GM21825 (cell line): ENCODE results near the gene VWA2.

ENCODE experiments used
- ATAC-seq: cut with Tn5 transposase; IDR thresholded peaks from one replicate; pipeline ENCODE4 v1.9.1; 2021; ENCODE audit warnings: mild to moderate bottlenecking, moderate library complexity; ENCODE audit not compliant: unreplicated experiment

Gene VWA2

DNA sequence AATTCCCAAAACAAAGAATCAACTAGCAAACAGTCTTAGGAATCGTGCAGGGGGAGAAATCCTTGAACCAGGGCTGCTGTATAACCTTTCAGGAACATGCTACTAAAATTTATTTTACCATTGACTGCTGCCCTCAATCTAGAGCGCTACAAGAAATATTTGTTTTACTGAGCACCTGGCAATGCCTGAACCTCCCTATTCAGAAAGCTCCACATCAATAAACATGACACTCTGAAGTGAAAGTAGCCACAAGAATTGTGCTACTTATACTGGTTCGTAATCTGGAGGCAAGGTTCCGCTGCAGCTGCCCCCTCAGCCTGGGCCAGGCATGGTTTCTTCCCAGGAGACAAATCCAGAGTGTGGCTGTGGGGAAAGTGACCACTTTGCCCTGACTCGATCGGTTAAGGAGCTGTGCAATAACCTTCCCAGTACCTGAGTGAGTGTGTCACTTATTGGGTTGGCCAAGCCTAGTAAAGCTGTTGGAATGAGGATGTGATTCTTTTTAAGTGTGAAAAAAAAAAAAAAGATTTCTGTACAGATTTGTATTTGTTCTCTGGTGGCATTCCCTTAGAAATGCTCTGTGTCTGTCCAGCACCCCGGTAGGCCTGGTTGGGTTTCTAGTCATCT, 7.7 kb downstream of the VWA2 start:
- ATAC-seq, result no peak

DNA sequence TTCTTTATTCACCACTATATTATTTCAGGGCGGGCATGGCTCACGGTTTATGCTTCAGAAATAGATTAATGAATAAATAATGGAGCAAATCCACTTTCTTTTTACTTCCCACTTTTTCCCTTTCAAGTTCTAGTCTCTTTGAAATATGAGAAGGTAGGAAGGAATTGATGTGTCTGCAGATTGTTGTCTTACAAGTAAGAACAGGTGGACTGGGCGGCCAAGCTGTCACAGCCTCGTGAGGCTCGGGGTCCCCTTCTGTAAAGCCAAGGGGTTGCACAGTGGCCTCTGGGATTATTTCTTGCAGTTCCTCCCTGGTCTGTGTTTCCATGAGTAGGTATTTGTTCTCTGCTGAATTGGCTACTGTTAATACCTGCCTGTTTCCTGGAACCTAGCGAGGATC, 11.2 kb downstream of the VWA2 start:
- ATAC-seq, result no peak

DNA sequence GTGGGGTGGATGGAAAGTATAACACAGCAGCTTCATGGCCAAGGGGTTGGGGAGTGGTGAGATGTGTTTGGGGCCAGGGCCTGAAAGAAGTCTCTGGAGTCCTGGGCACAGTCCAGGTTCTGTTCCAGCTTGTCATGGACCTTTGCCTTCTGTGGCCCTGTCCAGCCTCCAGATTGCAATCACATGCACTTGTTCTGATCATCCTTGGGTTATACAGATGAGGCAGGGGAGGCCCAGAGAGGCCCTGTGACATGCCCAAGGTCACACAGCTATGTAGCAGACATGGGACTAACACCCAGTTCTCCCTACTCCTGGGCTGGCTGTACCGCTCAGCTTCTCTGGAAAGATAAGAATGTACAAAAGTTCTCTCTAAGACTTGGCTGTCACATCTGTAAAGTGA, 11.7 kb downstream of the VWA2 start:
- ATAC-seq, result no peak

DNA sequence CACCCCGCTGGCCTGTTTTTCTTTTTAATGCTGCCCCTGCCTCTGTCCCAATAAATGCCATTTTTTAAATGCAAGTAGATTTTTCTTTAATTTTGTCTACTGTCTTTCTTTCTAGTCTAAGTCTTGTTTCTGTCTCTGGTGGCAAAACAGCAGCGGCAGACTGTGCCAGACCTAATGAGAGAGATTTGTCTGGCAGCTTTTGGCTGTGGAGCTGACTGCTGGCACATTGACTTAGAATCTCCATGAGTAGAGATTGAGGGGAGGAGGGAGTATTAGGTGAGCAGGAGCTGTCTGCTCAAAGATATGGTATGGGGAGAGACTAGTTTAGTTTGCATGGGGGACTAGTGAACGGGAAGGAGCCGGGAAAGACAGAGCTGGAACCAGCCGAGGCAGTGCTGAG, 13.0 kb downstream of the VWA2 start:
- no peak for ATAC-seq

DNA sequence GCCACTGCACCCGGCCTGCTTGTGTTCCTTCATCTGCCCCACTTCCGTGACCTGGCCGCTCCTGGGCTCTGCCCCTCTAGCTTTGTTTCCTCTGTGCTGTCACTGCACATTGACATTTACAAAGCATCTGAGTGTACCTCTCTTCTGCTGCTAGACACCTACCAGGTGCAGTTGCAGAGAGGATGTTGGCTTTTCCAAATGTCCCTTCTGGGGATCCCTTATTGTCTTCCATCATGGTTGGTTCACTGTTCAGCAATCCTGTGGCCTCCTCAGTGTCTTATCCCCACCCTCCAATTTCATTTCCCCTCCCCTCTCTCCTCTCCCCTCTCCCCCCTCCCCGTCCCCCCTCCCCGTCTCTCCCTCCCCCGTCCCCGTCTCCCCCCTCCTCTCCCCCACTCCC, 13.8 kb downstream of the VWA2 start:
- no peak for ATAC-seq

DNA sequence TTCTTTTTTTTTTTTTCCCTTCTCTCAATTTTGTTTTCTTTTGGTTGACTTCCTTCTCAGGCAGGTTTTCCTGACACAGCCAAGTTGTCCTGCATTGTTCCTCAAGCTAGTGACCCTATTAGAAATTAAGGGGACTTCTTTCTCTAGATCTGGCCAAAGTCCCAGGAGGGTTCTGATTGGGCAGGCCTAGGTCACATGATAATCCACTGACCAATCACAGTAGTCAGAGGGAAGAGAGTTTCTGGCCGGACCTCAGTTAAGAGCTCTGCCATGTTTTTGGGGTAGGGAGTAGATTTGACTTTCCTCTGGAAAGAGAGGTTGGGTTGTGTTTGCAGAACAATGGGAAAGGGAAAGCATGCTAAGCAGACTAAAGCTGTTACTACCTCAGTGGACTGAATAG, 16.2 kb downstream of the VWA2 start:
- ATAC-seq, result no peak

DNA sequence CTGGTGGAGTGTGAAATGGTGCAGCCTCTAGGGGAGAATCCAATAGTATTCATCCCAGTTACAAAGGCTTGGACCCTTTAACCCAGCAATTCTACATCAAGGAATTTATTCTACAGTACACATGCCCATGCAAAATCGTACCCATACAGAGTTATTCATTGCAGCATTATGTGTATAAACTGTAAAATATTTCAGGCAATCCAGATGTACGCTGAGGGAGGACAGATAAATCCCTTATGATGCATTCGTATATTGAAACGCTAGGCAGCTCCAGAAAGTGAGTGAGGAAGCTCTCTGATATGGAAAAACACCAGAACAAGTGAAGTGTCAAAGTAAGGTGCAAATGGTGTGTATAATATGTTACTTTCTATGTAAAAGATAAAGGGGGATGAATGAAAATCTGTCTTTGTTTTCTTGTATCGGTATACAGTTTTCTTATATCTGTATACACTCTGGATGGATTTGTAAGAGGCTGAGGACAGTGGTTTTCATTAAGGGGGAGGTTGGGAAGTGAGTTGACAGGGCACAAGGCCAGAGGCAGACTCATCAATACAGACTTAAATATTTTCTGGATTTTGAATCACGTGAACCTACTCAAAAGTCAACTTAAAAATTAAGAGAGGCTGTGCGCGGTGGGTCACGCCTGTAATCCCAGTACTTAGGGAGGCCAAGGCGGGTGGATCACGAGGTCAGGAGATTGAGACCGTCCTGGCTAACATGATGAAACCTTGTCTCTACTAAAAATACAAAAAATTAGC, 17.1 kb downstream of the VWA2 start:
- ATAC-seq, result no peak

DNA sequence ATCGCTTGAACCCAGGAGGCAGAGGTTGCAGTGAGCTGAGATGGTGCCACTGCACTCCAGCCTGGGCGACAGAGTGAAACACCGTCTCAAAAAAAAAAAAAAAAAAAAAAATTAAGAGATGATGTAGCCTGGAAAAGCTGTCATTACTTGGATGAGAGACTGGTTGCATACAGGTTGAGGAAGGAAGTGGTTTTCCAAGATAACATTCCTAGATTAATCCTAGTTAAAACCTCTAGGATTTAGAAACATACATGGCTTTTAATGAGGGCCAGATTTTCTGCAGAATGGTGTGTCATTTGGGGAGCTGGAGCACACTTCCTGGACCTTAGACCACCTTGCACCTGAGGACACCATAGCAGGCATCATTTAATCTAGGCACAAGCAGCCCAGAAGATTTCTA, 17.8 kb downstream of the VWA2 start:
- ATAC-seq, result no peak

DNA sequence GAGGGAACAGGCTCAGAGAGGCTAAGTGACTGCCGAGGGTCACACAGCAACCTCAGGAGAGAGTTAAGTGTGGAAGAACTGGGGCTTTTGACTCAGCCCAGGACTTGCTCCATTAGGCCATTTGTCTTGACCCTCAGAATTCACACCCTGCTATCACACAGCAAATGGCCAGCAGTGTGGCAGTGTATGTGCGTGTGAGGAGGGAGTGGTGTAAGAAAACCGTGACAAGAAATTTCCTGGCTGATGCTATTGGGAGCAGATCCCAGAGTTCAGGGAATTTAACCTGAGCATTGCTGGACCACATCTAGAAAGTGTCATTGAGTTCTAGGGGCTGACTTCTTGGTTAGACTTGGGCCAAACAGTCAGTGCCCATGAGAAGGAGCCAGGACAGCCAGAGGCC, 18.4 kb downstream of the VWA2 start:
- ATAC-seq, result no peak

DNA sequence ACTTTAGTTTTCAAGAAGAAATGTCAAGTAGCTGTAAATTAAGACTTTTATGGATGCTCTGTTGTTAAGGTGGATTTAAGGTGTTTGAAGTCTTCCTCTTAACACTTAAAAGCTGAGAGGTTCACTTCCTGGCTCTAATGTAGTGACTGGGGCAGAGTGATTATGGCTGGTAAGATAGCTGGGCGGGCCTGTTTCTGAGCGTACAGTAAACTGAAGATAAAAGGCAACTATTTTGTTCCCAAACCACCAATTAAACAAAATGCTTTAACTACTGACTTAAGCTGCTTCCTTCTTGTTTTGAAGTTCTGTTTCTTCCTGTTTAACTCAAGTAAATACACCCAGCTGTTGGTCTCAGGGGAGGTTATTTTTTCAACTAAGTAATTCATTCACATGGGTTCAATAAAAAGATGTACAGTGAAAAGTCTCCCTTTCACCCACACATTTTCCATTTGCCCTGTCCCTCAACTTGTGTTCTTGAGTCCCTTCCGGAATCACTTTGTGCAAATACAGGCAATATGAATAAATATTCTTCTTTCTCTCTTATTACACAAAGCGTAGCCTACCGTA, 19.3 kb downstream of the VWA2 start:
- ATAC-seq, result no peak

DNA sequence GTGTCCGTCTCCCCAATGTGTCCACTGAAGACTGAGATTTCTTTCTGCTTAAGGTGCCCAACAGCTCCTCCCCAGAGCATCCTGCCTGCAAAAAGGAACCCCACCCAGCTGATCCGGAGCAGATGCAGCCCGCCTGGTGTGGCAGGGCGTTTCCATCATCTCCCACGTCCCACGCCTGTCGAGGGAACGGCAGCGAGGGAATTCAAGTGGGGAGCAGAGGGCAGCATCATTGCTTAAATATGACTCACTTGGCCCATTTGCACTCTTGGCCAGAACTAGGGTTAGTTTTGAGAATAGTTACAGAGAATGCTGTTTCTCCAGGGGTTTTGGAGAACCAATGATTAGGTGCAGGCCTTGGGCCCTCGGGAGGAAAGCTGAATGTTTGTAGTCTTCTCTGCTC, 20.8 kb downstream of the VWA2 start:
- ATAC-seq, result no peak

DNA sequence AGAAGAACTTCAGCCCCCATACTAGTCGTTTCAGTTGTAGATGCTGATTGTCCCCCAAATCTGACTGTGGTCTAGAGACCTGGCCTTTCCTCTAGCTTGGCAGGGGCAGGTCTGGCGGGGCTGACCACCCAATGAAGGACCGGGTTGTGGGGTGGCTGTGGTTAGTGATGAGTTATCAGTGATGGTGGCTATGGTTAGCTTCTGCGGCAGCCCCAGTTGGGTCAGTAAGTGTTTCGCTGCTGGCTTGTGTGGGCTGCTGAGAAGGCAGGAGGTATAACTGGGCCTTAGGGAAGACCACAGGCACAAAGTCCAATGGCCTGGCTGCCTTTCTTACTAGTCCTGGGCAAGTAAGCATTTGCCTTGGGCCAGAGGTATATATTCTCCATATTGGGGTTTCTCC, 21.3 kb downstream of the VWA2 start:
- no peak for ATAC-seq

DNA sequence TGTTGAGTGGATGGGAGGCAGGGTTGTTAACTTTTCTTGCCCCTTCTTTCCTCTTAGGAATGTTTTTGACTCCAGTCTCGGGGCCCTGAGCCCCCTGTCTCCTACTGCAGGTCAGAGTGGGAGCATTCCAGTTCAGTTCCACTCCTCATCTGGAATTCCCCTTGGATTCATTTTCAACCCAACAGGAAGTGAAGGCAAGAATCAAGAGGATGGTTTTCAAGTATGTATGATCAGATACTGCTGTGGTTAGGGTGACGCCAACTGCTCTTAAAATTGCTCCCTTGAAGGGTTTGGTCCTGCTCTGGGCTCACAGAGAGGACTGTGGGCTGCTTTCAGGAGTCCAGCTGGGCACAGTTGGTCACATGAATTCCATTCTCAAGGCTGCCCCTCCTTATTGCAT, 22.0 kb downstream of the VWA2 start:
- ATAC-seq, result no peak

DNA sequence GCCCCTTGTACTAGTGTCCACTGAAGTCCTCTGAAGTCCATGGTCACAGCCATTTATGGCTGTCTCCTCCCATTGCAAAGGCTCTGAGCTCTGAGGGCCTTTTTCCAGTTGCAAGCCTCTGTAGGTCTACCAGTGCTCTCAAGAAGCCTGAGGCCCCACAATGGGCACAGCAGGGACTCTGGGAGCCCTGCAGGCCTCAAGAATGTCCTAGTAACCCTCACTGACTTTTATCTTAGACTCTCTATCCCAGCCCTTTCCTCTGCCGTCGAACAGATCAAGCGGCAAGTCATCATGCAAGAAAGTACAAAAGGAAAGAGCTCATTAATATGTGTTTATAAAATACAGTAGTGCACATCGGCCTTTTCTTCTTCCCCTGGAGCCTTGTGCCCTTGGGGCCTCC, 23.4 kb downstream of the VWA2 start:
- ATAC-seq, result no peak

DNA sequence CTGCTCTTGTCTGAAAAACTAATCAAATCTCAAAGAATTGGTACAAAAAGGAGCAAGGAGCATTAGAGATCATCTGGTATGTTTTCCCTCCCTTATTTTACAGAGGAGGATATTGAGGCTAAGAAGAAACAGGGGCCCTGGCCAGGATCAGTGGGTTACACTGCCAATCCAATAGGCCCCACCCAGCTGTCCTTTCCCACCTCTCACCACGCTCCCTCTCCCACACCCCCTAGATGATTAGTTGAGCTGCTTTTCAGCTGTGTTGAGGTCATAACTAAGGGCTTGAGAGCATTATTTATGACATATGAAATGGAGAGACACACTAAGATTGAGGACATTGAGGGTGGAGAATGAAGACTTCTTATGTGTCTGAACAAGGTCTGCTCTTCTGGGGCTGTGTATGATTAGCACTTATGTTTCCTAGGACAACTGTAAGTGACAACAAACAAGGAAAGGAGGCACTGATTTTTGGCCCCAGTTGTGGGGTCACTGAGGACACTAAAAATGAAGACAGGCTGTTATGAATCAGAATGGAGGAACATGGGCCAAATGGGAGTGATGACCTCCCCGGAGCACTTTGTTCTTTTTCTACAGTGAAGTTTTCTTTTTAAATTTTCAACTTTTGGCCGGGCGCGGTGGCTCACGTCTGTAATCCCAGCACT, 26.5 kb downstream of the VWA2 start:
- no peak for ATAC-seq

DNA sequence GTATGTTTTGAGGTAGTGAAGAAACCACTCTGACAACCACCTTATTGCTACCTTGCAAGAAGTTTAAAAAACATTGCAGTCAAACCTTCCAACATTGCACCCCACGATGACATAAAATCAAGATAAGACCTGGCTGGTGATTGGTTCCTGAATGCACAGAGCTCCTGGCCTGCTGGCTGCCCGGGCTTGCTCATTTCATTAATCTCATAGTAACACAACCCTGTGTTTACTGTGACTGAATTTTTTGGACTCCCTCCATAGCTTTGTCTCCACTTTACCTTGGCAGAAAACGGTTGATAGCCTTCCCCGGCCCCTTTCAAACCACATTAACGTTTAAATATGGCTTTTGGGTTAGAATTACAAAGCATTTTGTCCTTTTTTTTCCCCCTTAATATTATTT, 27.5 kb downstream of the VWA2 start:
- no peak for ATAC-seq

DNA sequence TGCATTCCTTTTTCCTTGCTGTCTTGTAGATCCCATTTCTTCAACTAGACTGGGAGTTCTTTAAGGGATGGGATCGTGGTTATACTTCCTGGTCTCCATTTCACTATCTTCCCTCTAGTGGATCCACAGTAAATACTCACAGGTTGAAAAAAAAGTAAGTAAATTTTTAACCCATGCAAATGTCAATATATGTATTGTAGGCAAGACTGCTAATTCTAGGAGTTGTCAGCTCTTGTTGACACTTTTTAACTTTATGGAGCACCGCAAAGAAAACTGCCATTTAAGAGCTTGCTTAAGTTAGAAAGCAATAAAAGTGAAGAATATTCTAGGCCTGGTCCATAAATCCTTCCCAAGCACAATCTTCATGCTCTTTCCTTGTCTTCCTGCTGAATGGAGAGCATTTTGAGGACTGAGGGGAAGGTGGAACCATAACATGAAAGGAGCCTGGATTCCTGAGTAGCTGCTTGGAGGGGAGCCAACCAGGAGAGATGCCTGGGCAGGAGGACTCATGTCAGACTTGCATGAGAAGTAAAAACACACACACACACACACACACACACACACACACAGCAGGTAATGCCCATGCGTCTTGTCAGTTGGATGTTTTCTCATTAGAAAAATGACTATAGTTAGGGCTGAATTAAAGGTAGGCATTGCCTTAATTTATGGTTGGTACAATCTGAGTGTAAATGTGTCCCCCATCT, 32.2 kb downstream of the VWA2 start:
- no peak for ATAC-seq

DNA sequence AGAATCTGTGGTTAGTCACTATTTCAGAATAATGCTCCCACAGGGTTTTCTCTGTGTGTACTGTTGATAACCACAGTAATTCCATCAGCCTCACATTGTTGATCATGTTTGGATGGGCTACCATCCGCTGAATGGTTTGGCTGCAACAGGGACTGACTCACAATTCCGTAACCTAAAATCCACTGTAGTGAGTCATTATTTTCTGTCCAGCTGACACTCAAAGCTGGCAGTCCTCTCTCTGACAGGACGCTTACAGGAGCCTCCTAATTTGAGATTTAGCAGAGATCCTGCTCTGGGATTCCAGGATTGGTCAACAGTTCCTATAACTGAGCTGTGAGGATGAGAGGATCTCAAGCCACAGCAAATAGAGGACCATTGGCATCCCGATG, 32.7 kb downstream of the VWA2 start:
- no peak for ATAC-seq

DNA sequence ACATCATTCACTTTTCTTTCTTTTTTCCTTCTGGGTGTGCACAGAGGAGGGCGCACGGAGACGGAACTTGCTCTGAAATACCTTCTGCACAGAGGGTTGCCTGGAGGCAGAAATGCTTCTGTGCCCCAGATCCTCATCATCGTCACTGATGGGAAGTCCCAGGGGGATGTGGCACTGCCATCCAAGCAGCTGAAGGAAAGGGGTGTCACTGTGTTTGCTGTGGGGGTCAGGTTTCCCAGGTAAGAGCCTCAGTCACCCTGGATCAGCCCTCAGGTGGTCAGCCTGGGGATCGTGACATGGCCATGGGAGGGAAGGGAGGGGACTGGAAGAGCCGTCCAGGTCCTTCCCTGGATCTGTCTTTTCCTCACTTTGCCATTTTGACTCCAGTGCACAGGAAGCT, 33.6 kb downstream of the VWA2 start:
- ATAC-seq, result no peak

DNA sequence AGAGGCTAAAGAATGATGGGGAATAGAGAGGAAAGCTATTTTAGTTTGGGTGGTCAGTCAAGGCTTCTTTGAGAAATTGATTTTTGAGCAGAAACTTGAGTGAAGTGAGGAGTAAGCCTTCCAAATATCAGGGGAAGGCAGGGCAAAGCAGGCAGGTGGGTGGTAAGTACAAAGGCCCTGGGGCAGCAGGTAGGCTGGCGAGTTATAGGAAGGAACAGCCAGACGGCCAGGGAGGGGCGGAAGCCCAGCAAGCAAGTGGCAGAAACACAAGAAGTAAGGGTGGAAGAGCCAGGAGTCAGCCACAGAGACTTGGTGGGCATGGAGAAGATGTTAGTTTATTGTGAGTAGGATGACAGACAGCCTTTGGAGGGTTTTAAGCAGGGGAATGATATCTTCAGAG, 34.9 kb downstream of the VWA2 start:
- no peak for ATAC-seq

DNA sequence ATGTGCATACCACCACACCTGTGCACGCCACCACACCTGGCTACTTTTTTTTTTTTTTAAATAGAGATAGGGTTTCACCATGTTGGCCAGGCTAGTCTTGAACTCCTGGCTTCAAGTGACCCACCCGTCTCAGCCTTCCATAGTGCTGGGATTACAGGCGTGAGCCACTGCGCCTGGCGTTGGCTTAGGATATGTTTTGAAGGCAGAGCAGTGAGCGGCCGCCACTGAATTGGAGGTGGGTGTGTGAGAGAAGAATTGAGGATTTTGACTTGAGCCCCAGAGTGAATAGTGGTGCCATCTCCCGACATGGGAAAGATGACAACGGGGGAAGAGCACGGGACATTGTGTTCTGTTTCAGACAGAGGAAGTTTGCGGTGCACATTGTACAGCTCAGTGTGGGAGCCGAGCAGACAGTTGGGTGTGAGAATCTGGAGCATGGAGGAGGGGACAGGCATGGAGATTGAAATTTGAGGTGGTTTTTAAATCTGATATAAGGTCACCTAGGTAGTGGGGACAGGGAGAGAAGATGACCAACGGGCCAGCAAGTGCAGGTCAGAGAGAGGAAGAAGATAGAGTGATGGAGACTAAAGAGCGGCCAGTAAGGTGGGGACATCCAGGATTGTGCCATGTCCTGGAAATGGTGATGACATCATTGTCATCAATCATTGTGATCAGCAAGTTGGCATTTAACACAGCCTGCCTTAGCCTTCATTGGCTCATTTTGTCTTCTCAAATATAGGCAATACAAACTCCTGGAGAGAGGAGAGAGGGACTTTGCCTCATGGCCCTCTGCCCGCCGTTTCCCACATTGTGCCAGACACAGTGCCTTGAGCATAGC, 35.8 kb downstream of the VWA2 start:
- no peak for ATAC-seq
